ENCODE results near the gene MAGI1.
"Not testable (repeated sequence)": the region's sequence is repeated elsewhere in the genome, so short reads cannot be mapped to it uniquely, and the experiment has no call there.

The MAGI1 gene

DNA sequence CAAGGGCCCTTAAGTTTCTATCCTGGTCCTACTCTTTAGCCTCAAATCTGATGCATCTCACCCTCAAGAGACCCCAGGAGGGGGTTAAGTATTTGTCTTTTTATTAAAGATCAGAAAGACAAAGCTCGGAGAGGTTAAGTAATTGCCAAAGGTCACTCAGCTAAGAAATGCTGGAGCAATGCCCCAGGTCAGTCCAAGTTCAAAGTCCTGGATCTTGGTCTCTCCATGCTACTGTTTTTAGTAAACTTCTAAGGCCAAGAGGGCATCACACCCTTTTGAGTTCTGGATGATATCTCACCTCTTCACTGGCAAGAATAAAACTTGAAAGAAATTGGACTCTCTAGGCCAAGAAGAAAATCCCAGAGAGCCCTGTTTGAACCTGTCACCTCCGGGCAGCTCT lies 488.6 kb downstream of the MAGI1 start:
- no peak for DNase-seq

- peak; percentile 46 for DNase-seq
Observed at GRCh38 chr3:65549626-65549959, 489.1 kb downstream of the MAGI1 start.

- DNase-seq = peak; percentile 79
Observed at GRCh38 chr3:65548848-65549625, 489.7 kb downstream of the MAGI1 start.

- no peak for DNase-seq
Observed at GRCh38 chr3:65545429-65545828, 493.3 kb downstream of the MAGI1 start.

DNA sequence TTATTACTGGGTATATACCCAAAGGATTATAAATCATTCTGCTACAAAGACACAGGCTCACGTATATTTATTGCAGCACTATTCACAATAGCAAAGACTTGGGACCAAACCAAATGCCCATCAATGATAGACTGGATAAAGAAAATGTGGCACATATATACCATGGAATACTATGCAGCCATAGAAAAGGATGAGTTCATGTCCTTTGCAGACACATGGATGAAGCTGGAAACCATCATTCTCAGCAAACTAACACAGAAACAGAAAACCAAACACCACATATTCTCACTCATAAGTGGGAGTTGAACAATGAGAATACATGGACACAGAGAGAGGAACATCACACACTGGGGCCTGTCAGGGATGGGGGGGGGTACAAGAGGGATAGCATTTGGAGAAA lies 495.3 kb downstream of the MAGI1 start:
- DNase-seq = not testable (repeated sequence)

GRCh38 chr3:65540666-65541065 lies 498.1 kb downstream of the MAGI1 start:
- DNase-seq = peak; percentile 80

DNA sequence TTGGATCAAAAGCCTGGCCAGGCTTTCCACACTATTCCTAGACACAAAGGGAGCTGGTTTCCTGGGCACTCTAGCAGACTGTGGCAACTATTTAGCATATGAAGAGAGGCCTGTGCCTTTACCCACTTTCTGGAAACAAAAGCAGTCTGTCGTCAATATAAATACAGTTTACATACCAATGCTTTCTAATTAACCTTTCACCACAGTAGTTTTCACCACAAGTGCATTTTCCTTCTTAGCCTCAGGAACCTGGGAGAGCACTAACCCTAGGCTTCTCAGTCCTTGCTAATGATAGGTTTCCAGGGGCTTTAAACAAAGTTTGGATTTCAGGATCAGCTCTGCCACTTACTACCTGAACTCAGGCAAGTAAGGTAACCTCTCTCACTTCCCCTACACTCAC lies 499.1 kb downstream of the MAGI1 start:
- DNase-seq = peak; percentile 84

- no peak for DNase-seq
Observed at GRCh38 chr3:65538101-65538500, 500.6 kb downstream of the MAGI1 start.

DNA sequence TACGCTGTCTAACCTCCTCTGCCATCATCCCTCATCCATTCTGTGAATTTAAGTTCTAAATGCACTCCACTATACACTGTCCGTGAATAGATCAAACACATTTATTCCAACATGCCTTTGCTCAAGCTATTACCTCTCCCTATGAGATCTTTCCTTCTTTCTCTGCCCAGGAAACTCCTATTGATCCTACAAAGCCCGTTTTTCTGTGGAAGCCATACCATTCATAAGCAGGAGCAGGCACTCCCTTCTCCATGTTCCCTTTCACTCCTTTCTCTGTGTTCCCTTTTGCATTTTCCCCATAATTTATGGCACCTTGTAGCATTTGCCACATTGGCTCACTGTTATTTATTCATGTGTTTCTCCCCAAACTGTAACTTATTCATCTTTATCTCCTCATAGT lies 501.6 kb downstream of the MAGI1 start:
- DNase-seq = no peak

DNA sequence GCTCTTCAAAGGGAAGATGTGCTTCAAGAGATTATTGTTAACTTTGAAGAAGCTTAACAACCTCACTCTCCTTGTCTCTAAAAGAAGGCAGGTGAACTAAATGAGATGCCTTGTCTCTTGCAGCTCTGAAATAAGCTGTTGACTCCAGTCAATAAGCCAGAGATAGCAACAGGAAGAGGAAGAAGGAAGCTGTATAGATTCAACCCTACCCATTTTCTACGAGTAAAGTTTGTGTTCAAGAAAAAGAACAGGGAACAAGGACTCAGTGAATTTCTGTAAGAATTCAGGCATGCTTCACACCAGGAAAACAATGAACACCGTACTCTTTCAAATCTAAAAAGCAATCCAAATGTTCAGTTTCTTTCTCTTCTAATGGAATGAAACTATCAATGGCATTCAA lies 503.5 kb downstream of the MAGI1 start:
- no peak for DNase-seq

DNA sequence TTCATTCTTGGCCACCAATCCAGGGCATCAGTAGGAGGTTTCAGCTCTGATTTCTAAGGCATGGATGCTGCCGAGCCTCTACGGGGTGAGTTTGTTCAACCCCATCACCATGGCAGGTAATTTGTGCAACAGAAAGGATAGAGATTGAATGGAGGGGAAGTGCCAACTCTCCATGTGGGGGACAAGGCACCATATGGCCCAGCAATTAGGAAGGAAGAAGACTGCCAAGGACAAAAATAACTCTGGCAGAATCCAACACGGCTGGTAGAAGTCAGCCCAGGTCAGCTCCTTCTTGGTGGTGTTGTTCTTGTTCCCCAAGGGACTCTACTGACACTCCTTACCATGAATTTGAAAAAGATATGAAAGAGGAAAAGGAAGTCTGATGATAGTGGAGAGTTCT lies 503.9 kb downstream of the MAGI1 start:
- peak; percentile 93 for DNase-seq

GRCh38 chr3:65532749-65533148 lies 506.0 kb downstream of the MAGI1 start:
- no peak for DNase-seq

DNA sequence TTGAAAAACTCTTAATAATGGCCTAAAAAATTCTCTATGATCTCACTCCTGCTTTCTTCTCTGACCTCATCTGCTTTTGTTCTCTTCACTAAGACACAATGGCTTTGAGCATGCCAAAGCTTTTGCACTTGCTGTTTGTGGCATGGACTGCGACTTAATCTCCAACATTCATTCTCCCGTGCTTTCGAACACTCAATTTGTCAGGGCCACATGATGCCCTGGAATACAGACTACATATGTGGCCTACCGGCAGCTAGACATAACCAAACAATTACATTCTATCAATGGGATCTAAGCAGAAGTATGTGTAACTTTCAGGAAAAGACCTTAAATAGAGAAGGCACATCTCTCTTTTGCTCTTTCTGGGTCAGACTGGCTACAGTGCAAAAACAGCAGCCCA lies 506.5 kb downstream of the MAGI1 start:
- DNase-seq = no peak

DNA sequence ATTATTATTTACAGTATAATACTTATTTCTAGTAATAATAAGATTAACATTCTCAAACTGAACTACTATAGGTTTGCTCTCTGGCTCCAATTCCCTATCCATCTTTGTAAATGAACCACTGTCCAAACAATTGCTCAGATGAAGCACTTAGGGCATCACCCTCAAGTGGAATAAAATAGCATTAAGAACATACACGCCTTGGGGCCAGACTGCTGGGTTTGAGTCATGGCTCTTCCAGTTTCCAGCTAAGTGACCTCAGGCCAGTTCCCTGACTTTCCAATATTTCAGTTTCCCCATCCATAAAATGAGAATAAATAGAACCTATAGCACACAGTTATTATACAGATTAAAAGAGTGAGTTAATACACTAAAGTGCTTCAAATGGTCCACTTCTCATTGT lies 507.2 kb downstream of the MAGI1 start:
- peak; percentile 59 for DNase-seq

DNA sequence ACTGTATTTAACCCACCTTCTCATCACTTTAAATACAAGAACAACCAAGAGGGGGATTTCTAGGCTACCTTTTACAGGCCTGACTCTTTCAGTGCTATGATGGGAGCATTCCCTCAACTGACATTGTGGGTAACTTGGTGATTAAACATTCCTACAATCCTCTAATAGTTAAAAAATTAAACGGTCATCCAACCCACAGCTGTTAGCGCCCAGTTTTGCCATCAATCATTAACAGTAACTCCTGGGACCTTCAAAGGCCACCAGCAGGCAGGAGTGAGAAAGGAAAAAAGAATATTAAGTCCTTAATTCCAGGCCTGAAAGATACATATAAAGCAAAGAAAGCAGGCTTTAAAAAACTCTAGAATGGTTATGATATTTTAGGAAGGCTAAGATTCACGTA lies 512.1 kb downstream of the MAGI1 start:
- no peak for DNase-seq

- DNase-seq = peak; percentile 84
Observed at GRCh38 chr3:65524584-65524983, 514.1 kb downstream of the MAGI1 start.

DNA sequence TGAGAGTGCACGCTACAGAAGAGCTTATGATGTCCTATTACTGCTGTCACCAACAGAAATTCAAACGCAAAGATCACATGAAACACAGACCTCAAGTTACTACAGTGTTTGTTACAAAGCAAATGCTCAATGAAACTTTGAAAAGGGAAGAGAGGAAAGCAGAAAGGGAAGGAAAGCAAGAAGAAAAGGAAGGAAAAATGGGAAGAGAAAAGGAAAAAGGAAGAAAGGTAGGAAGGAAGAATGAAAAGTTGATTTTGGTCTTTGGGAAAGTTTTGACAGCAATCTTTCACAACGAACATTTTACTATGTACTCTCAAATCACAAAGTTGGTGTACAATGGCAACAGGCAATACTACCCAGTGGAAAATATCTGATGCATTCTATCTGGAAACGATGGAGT lies 514.8 kb downstream of the MAGI1 start:
- no peak for DNase-seq

DNA sequence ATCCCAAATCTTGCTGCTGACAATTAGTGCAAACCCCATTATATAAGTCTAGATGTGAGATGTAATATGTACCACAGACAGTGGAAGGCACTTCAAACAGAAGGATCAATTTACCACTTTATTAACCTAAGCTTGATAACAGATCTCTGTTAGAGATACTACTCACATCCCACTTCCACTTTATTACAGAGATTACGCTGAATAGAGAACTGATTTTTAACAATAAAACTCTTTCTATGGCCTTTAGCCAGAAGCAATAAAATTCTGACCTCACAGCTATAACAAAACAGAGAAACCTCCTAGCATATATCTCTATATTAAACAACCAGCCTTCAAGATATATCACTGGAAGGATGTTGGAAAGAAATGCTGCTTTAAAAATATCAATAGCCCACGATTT lies 517.7 kb downstream of the MAGI1 start:
- DNase-seq = no peak

GRCh38 chr3:65516998-65517397 lies 521.7 kb downstream of the MAGI1 start:
- no peak for DNase-seq

DNA sequence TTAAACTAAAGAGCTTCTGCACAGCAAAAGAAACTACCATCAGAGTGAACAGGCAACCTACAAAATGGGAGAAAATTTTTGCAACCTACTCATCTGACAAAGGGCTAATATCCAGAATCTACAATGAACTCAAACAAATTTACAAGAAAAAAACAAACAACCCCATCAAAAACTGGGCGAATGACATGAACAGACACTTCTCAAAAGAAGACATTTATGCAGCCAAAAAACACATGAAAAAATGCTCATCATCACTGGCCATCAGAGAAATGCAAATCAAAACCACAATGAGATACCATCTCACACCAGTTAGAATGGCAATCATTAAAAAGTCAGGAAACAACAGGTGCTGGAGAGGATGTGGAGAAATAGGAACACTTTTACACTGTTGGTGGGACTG lies 524.4 kb downstream of the MAGI1 start:
- DNase-seq = not testable (repeated sequence)

DNA sequence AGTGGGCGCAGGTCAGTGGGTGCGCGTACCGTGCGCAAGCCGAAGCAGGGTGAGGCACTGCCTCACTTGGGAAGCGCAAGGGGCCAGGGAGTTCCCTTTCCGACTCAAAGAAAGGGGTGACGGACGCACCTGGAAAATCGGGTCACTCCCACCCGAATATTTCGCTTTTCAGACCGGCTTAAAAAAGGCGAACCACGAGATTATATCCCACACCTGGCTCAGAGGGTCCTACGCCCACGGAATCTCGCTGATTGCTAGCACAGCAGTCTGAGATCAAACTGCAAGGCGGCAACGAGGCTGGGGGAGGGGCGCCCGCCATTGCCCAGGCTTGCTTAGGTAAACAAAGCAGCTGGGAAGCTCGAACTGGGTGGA lies 529.3 kb downstream of the MAGI1 start:
- not testable (repeated sequence) for DNase-seq

GRCh38 chr3:65508750-65509422 lies 529.8 kb downstream of the MAGI1 start:
- peak; percentile 30 for DNase-seq

DNA sequence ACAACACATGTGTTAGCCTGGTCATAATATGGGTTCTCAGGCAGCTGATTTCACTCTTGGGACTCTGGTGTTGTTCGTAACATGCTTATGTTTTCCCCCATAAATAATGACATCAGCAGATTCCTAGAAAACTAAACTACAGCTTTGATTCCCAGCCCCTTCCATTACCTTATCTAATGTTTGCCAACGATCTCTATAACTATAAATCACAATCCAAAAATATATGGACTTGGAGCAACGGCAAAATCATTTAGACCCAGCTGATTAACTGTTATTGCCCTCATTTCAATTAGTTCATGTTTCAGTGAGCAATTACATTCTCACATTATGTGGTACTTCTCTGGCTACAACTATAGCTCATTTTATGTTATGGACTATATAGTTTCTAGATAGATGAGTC lies 531.3 kb downstream of the MAGI1 start:
- DNase-seq = peak; percentile 40

GRCh38 chr3:65503776-65504175 lies 534.9 kb downstream of the MAGI1 start:
- DNase-seq = no peak

GRCh38 chr3:65502526-65502925 lies 536.2 kb downstream of the MAGI1 start:
- peak; percentile 43 for DNase-seq

Data from NCI-H69 (cell line).